ENCODE data around the gene CYP3A5.

GRCh38 chr7:99599836-99600235 lies 80.0 kb downstream of the CYP3A5 start:
- no peak for TF ChIP-seq CTCF (IDR thresholded peaks at IDR 0.05; ENCODE audit: control extremely low read depth in 1 of 3, insufficient read depth in 1 of 3, low read depth in 1 of 3, low read length in 3 of 3)
- no peak for TF ChIP-seq POLR2AphosphoS5 (IDR thresholded peaks at IDR 0.05; ENCODE audit: low read depth, low read length)
- no peak for TF ChIP-seq POLR2A (IDR thresholded peaks at IDR 0.05; ENCODE audit: control extremely low read depth in 1 of 2, low read depth in 2 of 2, low read length in 2 of 2)
- TF ChIP-seq SIN3A (conservative IDR thresholded peaks at IDR 0.05 in 1 of 2, IDR thresholded peaks at IDR 0.05 in 1 of 2; ENCODE audit: low read depth in 1 of 2, low read length in 2 of 2), result no peak

All from H1 (cell line).